ENCODE results near the gene KLK3. TPM values are rescaled to one million over a fixed set of nuclear protein-coding genes. Genes with fewer than 3 reads are reported as not detected.

Gene KLK3
- not detected in 2 replicates for total RNA-seq

DNA sequence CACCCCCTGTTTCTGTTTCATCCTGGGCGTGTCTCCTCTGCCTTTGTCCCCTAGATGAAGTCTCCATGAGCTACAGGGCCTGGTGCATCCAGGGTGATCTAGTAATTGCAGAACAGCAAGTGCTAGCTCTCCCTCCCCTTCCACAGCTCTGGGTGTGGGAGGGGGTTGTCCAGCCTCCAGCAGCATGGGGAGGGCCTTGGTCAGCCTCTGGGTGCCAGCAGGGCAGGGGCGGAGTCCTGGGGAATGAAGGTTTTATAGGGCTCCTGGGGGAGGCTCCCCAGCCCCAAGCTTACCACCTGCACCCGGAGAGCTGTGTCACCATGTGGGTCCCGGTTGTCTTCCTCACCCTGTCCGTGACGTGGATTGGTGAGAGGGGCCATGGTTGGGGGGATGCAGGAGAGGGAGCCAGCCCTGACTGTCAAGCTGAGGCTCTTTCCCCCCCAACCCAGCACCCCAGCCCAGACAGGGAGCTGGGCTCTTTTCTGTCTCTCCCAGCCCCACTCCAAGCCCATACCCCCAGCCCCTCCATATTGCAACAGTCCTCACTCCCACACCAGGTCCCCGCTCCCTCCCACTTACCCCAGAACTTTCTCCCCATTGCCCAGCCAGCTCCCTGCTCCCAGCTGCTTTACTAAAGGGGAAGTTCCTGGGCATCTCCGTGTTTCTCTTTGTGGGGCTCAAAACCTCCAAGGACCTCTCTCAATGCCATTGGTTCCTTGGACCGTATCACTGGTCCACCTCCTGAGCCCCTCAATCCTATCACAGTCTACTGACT is at the start of gene KLK3:
Gene KLK3 (plus strand): TSS at position 280 of the 775 bp plus-strand sequence. CDS start 41 bp downstream, at position 321.

DNA sequence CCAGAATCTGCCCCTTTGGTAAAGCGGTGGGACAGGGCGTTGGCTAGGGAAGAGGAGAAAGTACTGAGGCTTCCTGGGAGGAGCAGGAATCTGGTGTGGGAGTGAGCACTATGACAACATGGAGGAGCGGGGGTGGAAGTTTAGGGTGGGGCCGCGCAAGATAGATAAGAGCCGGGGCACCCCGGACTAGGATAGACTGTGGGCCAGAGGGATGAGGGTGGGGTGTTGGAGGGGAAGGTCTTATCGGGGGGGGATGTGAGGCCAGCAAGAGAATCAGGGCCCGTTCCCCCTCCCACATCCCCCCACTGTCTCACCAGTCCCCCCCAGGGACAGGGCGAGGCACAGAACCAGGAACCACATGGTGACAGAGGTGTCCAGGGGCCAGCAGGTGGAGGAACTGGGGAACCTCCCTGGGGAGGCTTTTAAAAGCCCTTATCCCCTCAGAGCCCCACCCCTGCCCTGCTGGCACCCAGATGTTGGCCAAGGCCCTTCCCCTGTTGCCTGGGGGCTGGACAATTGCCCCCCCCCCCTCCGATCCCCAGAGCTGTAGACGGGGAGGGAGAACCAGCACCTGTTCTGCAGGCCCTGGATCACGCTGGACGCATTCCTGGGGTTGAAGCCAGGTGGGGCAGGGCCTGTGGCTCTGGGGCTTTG is 31.2 kb upstream of the KLK3 start, which contains the start of gene KLK1:
Gene KLK1 (minus strand): TSS at position 399 of the 654 bp plus-strand sequence. CDS start 39 bp downstream, at position 360.

DNA sequence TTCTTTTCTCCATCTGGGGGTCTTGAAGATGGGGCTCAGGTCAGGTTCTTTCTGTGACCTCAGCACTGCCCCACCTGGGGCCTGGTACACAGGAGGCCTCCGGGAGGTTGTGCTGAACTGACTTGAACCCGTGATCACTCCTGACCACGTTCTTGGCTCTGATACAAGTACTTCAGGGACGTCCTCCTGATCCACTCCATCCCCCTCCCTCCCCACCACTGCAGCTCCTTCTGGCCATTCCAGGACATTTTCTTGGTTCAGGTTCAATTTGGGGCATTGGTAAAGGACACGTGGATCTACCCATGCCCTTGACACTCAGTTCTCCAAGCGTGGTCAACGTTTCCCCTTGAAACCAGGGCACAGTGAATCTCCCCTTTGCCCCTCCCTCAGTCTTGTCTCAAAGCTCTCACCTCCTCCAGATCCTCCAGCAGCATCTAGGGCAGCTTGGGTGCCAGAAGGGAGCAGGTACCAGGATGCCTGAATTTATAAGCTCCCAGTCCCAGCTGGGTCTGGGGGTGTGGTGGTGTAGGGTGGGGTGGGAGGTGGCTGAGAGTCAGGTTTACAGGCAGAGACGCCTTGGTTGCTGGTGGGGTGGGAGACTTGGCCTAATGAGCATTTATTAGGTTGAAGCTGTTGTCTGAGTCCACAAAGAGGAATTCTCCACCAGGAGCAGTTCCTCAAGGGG is 21.5 kb upstream of the KLK3 start, which contains the start of gene KLK15:
Gene KLK15 (minus strand): TSS at position 458 of the 685 bp plus-strand sequence. CDS start 2,082 bp downstream, outside the sequence.

DNA sequence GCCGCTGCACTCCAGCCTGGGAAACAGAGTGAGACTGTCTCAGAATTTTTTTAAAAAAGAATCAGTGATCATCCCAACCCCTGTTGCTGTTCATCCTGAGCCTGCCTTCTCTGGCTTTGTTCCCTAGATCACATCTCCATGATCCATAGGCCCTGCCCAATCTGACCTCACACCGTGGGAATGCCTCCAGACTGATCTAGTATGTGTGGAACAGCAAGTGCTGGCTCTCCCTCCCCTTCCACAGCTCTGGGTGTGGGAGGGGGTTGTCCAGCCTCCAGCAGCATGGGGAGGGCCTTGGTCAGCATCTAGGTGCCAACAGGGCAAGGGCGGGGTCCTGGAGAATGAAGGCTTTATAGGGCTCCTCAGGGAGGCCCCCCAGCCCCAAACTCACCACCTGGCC is 18.3 kb downstream of the KLK3 start, which contains the start of gene KLK2:
Gene KLK2 (plus strand): TSS at position 384 of the 400 bp plus-strand sequence. CDS start 35 bp downstream, outside the sequence.

Other genes starting within 250 kb of the KLK3 start
- gene SYT3, start 215.0 kb upstream of the KLK3 start, total RNA-seq, result not detected in 2 replicates
- 1.3 and 5.9 TPM in 2 replicates for gene C19orf81, start 205.5 kb upstream of the KLK3 start, total RNA-seq
- 0.13 and 0.30 TPM in 2 replicates for gene SHANK1, start 135.1 kb upstream of the KLK3 start, total RNA-seq
- 11.5 and 19.5 TPM in 2 replicates for gene CLEC11A, start 131.6 kb upstream of the KLK3 start, total RNA-seq
- gene GPR32, start 84.5 kb upstream of the KLK3 start, total RNA-seq, result not detected in 2 replicates
- gene ACP4, start 64.5 kb upstream of the KLK3 start, total RNA-seq, result not detected in 2 replicates
- gene KLK1, start 31.1 kb upstream of the KLK3 start, total RNA-seq, result not detected in 2 replicates
- gene KLK15, start 21.3 kb upstream of the KLK3 start, total RNA-seq, result not detected in 2 replicates
- not detected in 2 replicates for gene KLK2, start 18.5 kb downstream of the KLK3 start, total RNA-seq
- gene KLK4, start 56.5 kb downstream of the KLK3 start, total RNA-seq, result not detected in 2 replicates
- not detected in 2 replicates for gene KLK5, start 98.1 kb downstream of the KLK3 start, total RNA-seq
- not detected in 2 replicates for gene KLK6, start 114.7 kb downstream of the KLK3 start, total RNA-seq
- not detected in 2 replicates for gene KLK7, start 129.0 kb downstream of the KLK3 start, total RNA-seq
- not detected in 2 replicates for gene KLK8, start 146.7 kb downstream of the KLK3 start, total RNA-seq
- not detected in 2 replicates for gene KLK10, start 164.8 kb downstream of the KLK3 start, total RNA-seq
- gene KLK11, start 171.7 kb downstream of the KLK3 start, total RNA-seq, result not detected in 2 replicates
- gene KLK12, start 180.1 kb downstream of the KLK3 start, total RNA-seq, result not detected in 2 replicates
- gene KLK13, start 210.2 kb downstream of the KLK3 start, total RNA-seq, result not detected in 2 replicates
- not detected in 2 replicates for gene KLK14, start 228.0 kb downstream of the KLK3 start, total RNA-seq